ENCODE measurements around the gene RBMS3.
"Not testable (repeated sequence)": the region's sequence is repeated elsewhere in the genome, so short reads cannot be mapped to it uniquely, and the experiment has no call there.

RBMS3 gene

GRCh38 chr3:30044515-30044914 lies 763.6 kb downstream of the RBMS3 start:
- no peaks in the 10 kb centered on the region for H3K27me3 Mint-ChIP-seq (ENCODE audit: low read depth)
- H3K4me3 Mint-ChIP-seq, result no peak overlapping the region
- no peak overlapping the region for H3K27ac Mint-ChIP-seq
- peaks cover 9% of the 10 kb centered on the region for H3K9me3 Mint-ChIP-seq
- peaks cover 22% of the 10 kb centered on the region for H3K4me1 Mint-ChIP-seq
- TF ChIP-seq CTCF (IDR thresholded peaks at IDR 0.05; ENCODE audit: unreplicated experiment in 3 of 3), result no peak
- H3K36me3 Mint-ChIP-seq (ENCODE audit: low read depth), result no peaks in the 10 kb centered on the region

- H3K27me3 Mint-ChIP-seq (ENCODE audit: low read depth), result no peaks in the 10 kb centered on the region
- no peak overlapping the region for H3K4me3 Mint-ChIP-seq
- peak overlapping the region in 1 of 3 experiments; percentile 23 for H3K27ac Mint-ChIP-seq
- TF ChIP-seq CTCF (IDR thresholded peaks at IDR 0.05; ENCODE audit: unreplicated experiment in 3 of 3), result no peak
- peaks cover 10% of the 10 kb centered on the region for H3K4me1 Mint-ChIP-seq
- H3K36me3 Mint-ChIP-seq (ENCODE audit: low read depth), result no peaks in the 10 kb centered on the region
- H3K9me3 Mint-ChIP-seq, result peaks cover 19% of the 10 kb centered on the region
Measured at GRCh38 chr3:30048431-30048830, 767.6 kb downstream of the RBMS3 start.

- H3K36me3 Mint-ChIP-seq (ENCODE audit: low read depth); H3K27me3 Mint-ChIP-seq (ENCODE audit: low read depth); H3K4me1 Mint-ChIP-seq; H3K27ac Mint-ChIP-seq; H3K4me3 Mint-ChIP-seq: not testable (repeated sequence)
- peaks cover 19% of the 10 kb centered on the region for H3K9me3 Mint-ChIP-seq
Measured at GRCh38 chr3:30050116-30050515, 769.2 kb downstream of the RBMS3 start.

- H3K4me1 Mint-ChIP-seq, result no peaks in the 10 kb centered on the region
- no peaks in the 10 kb centered on the region for H3K36me3 Mint-ChIP-seq (ENCODE audit: low read depth)
- no peaks in the 10 kb centered on the region for H3K27me3 Mint-ChIP-seq (ENCODE audit: low read depth)
- no peak overlapping the region for H3K27ac Mint-ChIP-seq
- no peak for TF ChIP-seq CTCF (IDR thresholded peaks at IDR 0.05; ENCODE audit: unreplicated experiment in 3 of 3)
- H3K4me3 Mint-ChIP-seq, result no peak overlapping the region
- H3K9me3 Mint-ChIP-seq, result peaks cover 9% of the 10 kb centered on the region
Measured at GRCh38 chr3:30059240-30059639, 778.4 kb downstream of the RBMS3 start.
